IgD-negative memory B cell (primary cell): ENCODE results near the gene RAB34. TPM values are rescaled to one million over a fixed set of nuclear protein-coding genes. Genes with fewer than 3 reads are reported as not detected.

Experiments used
- H3K27ac Mint-ChIP-seq, 3 donors: one replicate each; pipeline ENCODE4 v1.8.0; 2020 to 2022; ENCODE audit warnings: mild to moderate bottlenecking in 3 of 3, mixed read lengths in 3 of 3, moderate library complexity in 1 of 3
- H3K27me3 Mint-ChIP-seq: one replicate; pipeline ENCODE4 v1.8.0; 2021; ENCODE audit warnings: mixed read lengths
- H3K36me3 Mint-ChIP-seq: one replicate; pipeline ENCODE4 v1.8.0; 2020; ENCODE audit warnings: mild to moderate bottlenecking, mixed read lengths
- H3K4me1 Mint-ChIP-seq, 3 donors: one replicate each; pipeline ENCODE4 v1.8.0; 2020 to 2022; ENCODE audit warnings: mixed read lengths in 3 of 3, mild to moderate bottlenecking in 1 of 3
- H3K4me3 Mint-ChIP-seq, 4 donors: one replicate each; pipeline ENCODE4 v1.8.0; 2020 to 2022; ENCODE audit warnings: mild to moderate bottlenecking in 4 of 4, mixed read lengths in 4 of 4, moderate library complexity in 3 of 4
- H3K9me3 Mint-ChIP-seq, 3 donors: one replicate each; pipeline ENCODE4 v1.8.0; 2020 to 2021; ENCODE audit warnings: mixed read lengths in 3 of 3, mild to moderate bottlenecking in 1 of 3
- polyA plus RNA-seq: library from polyadenylated mRNA; unstranded; fragments of 300-500 nt; fragmentation: Illumina TruSeq; gene quantifications from one replicate; pipeline ENCODE4 v1.2.3, GENCODE V29; 2021

Gene RAB34
- polyA plus RNA-seq, 1 donor from 2014 or later: 6.7 TPM

DNA sequence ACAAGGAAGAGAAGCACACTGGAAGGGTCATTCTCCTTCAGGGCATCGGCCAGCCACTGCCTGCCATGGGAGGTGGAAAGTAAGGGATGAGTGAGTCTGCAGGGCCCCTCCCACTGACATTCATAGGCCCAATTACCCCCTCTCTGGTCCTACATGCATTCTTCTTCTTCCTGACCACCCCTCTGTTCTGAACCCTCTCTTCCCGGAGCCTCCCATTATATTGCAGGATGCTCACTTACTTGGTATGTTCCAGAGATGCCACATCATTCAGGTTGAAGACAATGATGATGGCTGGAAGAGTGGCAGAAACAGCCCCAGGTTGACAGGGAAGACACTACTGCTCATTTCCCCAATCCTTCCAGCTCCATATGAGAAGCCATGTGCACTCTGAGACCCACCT, 2.5 kb downstream of the RAB34 start:
- Mint-ChIP-seq H3K4me1 (peaks cover 20 to 30% (median 23%) of the 10 kb centered on the region in 3 donors), H3K27ac (peak overlapping the region in 1 of 3 donors; percentile 20), H3K4me3 (peak overlapping the region in 2 of 4 donors; percentile 10 to 34), H3K36me3 (no peaks in the 10 kb centered on the region), H3K9me3 (no peaks in the 10 kb centered on the region), H3K27me3 (peaks cover 3% of the 10 kb centered on the region)

DNA sequence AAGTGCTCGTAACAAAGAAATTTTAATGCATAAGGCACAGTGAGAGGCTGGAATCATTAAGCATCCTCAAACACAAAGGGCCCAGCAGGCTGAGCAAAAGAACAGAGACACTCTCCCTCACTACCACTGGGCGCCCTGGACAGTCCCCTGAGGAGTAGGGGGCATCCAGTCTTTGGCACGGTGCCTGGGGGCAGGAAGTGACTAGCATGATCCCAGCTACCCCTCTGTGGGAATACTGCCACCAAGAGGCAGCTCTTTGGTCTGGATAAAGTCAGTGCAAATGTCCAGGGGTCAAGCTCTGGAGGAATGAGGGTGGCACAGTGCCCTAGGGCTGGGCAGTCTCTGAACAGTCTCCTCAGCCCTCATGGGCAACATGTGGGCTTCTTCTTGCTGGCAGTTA, 3.4 kb downstream of the RAB34 start:
- peaks cover 3% of the 10 kb centered on the region for H3K27me3 Mint-ChIP-seq
- H3K4me3 Mint-ChIP-seq: peak overlapping the region in 1 of 4 donors; percentile 76
- peaks cover 17 to 21% (median 17%) of the 10 kb centered on the region in 3 donors for H3K4me1 Mint-ChIP-seq
- H3K27ac Mint-ChIP-seq: peak overlapping the region in 1 of 3 donors; percentile 20
- H3K9me3 Mint-ChIP-seq: no peaks in the 10 kb centered on the region
- H3K36me3 Mint-ChIP-seq: no peaks in the 10 kb centered on the region

- Mint-ChIP-seq H3K4me3 (peak overlapping the region; percentile 78 to 98 (median 93)), H3K4me1 (peaks cover 11 to 13% (median 11%) of the 10 kb centered on the region in 3 donors), H3K9me3 (no peaks in the 10 kb centered on the region)
Measured at GRCh38 chr17:28712705-28713415, 4.8 kb downstream of the RAB34 start.

DNA sequence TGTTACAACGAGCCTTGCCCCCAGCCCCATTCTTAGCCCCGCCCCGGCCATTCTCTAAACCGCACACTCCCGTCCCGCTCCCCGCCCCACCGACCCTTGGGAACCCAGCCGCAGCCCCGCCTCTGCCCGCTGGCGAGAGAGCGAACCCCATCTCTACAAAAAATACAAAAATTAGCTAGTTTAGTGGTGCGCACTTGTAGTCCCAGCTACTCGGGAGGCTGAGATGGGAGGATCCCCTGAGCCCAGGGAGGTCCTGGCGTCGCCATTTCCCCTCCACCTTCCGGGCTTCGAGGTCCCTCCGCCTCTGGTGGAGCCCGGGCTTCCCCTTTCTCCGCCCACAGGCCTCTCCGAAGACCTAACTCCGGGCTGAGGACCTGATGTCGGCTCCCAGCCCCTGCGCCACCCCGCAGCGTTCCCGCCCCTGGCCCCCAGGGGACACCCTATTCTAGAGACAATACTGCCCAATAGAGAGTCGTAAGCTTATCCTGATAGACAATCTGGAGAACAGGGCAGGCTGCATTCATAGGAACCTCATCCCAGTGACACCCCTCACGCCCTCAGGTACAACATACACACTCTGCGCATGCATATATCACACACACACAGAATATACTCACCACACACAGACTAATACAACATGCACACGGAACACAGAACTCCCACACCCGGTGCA, 5.5 kb downstream of the RAB34 start:
- Mint-ChIP-seq H3K4me3 (peak overlapping the region; percentile 78 to 98 (median 93)), H3K4me1 (peaks cover 11 to 13% (median 11%) of the 10 kb centered on the region in 3 donors), H3K36me3 (no peaks in the 10 kb centered on the region), H3K9me3 (no peaks in the 10 kb centered on the region), H3K27ac (peak overlapping the region; percentile 84 to 94 (median 87)), H3K27me3 (peaks cover 3% of the 10 kb centered on the region)

More at GRCh38 chr17:28712705-28713415, 4.8 kb downstream of the RAB34 start:
- no peaks in the 10 kb centered on the region for H3K36me3 Mint-ChIP-seq
- peaks cover 3% of the 10 kb centered on the region for H3K27me3 Mint-ChIP-seq
- H3K27ac Mint-ChIP-seq: peak overlapping the region in 2 of 3 donors; percentile 87 to 94

DNA sequence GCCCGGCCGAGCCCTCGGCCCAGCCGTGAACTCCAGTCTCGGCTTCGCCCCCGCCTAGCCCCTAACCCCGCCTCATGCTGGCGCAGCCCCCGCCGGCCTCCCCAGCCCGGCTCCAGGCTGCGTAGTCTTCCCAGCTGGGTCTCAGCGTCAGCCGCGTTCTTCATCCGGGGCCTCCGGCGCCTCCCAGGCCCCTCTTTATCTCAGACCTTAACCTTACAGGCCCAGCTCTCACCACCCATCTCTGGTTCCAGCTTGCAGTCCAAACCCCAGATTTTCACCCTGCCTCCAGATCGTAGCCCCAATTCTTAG, 6.0 kb downstream of the RAB34 start, which contains the start of gene PROCA1:
Gene PROCA1, minus strand, starts transcription at position 166 of the 309 bp plus-strand sequence. CDS start 228 bp downstream, outside the sequence.
- H3K36me3 Mint-ChIP-seq: no peaks in the 10 kb centered on the region
- peaks cover 3% of the 10 kb centered on the region for H3K27me3 Mint-ChIP-seq
- H3K4me3 Mint-ChIP-seq: peak within 1 kb of the TSS; percentile 78 to 98 (median 93)
- no peaks in the 10 kb centered on the region for H3K9me3 Mint-ChIP-seq
- peak within 1 kb of the TSS; percentile 84 to 94 (median 94) for H3K27ac Mint-ChIP-seq
- peaks cover 11 to 13% (median 11%) of the 10 kb centered on the region in 3 donors for H3K4me1 Mint-ChIP-seq

DNA sequence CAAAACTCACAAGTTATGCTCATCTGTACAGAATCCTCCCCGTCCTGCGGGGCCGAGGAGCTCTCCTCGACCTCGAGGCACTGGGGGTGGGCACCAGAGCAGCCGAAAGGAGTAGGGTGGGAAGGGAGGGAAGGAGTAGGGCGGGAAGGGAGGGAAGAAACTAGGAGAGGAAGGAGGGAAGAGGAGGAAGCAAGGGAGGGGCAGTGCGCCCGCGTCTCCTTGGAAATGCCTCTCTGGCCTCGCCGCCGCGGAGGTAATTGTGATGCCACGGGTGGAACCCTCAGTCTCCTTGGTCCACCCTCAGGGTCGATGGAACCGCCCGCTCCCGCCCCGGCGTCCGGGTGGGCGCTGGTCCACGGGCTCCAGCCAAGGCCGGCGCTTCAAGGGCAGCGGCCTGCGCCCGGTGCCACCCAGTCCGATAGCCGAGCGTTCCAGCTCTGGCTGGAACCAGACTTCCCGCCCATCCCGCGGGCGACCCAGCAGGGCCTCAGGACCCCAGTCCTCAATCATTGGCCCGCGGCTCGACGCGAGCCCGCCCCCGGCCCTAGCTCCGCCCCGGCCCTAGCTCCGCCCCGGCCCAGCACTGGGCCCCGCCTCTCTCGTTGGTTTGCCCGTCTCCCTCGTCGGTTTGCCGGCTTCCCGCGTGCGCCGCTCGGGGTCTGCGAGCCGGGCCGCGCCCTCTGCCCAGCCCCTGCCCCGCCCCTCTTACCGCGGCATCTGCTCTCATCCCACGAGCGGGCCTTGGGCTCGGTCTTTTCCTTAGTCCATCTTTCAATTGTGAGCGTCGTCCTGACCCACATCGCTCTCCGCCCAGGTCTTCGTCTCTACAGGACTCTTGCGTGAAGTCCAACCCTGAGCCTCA, 6.6 kb downstream of the RAB34 start:
- H3K4me1 Mint-ChIP-seq: peaks cover 11 to 13% (median 11%) of the 10 kb centered on the region in 3 donors
- H3K27ac Mint-ChIP-seq: peak overlapping the region; percentile 84 to 94 (median 94)
- no peaks in the 10 kb centered on the region for H3K36me3 Mint-ChIP-seq
- peaks cover 3% of the 10 kb centered on the region for H3K27me3 Mint-ChIP-seq
- H3K4me3 Mint-ChIP-seq: peak overlapping the region; percentile 78 to 98 (median 93)
- H3K9me3 Mint-ChIP-seq: no peaks in the 10 kb centered on the region

DNA sequence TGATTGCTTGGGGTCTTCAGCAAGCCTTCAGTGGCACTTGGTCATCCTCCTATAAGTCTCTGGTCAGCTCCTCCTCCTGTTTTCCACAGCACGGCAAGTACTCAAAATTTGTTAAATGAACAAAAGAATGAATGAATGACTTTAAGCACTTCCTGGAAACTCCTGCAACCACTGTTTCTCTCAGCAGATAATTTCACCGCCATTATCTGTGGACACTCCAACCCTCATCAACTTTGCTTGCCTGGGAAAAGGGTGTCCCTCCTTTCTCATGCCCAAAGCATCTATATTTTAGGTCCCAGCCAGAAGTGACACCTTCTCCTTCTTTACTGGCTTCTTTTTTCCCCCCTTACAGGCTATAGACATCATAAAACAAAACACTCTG, 10.3 kb downstream of the RAB34 start:
- H3K27me3 Mint-ChIP-seq: no peaks in the 10 kb centered on the region
- H3K36me3 Mint-ChIP-seq: no peaks in the 10 kb centered on the region
- H3K4me3 Mint-ChIP-seq: peak overlapping the region in 1 of 4 donors; percentile 73
- H3K27ac Mint-ChIP-seq: peak overlapping the region in 1 of 3 donors; percentile 30
- no peaks in the 10 kb centered on the region for H3K9me3 Mint-ChIP-seq
- peaks cover 7 to 12% (median 8%) of the 10 kb centered on the region in 3 donors for H3K4me1 Mint-ChIP-seq

DNA sequence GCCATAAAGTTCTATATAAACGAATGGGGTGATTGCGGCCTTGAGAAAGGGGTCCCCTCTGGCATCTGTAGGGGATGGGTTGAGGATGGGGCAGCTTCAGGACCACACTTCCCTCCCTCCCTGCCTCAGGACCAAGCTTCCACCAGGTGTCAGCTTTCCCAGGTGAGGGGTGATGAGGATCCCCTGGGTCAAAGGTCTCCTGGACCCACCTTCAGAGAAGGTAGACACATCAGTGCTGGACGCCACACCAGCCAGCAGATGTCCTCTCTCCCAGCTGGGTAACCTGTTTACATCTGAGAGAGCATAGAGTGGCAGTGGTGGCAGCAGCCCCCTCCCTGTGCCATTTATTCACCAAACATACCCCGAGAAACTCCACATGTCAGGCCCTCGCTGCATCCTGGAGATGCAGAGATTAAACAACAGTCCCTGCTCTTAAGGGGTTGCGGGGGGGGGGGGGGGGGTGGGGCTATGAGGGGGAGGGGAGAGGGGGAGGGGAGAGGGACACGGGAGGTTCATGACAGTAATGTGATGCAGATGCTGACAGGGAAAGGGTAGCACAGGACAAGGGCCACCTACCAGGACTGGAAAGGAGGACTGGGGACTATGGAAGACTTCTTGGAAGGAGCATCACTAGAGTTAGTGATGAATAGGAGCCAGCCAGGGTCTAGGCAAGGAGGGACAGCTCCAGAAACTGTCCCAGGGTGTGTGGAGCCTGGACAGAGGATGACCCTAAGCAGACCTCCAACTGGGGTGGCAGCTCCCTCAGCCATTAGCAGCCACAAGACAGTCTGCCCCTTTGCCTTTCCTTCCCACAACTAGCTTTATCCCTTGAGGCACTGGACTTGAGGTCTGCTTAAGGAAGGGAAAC, 11.0 kb downstream of the RAB34 start:
- Mint-ChIP-seq H3K4me3 (peak overlapping the region in 1 of 4 donors; percentile 73), H3K27ac (no peak overlapping the region), H3K4me1 (peaks cover 6 to 9% (median 8%) of the 10 kb centered on the region in 3 donors), H3K9me3 (no peaks in the 10 kb centered on the region), H3K27me3 (no peaks in the 10 kb centered on the region), H3K36me3 (peaks cover 2% of the 10 kb centered on the region)

DNA sequence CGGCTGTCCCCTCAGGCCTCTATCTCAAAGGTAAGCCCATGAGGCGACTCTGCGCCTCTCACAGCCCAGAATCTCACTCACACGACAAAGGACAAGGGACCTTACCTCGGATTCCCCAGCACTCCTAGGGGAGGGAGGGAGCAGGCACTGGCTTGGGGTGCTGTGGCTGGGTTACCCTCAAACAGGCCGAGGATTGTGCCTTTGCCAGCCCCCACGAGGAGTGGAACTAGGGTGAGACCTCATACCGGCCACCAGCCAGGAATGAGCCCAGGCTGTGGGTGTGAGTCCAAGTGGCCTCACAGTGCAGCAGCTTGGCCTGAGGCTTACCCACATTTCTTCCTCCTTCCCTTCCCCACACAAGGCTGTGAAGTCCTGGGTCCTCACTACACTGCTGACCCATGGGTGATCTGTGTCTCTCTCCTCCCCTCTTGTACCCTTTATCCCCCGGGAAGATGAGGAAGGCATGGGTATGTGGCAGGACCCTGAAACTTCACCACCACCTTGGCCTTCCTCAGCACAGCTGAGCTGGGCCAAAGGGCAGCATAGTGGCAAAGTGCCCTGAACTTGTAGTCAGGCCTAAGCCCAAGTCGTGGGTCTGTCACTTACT, 11.8 kb downstream of the RAB34 start:
- Mint-ChIP-seq H3K27ac (peak overlapping the region in 2 of 3 donors; percentile 80 to 92), H3K36me3 (peaks cover 2% of the 10 kb centered on the region), H3K9me3 (no peaks in the 10 kb centered on the region), H3K4me3 (no peak overlapping the region), H3K4me1 (peaks cover 5 to 7% (median 6%) of the 10 kb centered on the region in 3 donors), H3K27me3 (no peaks in the 10 kb centered on the region)

DNA sequence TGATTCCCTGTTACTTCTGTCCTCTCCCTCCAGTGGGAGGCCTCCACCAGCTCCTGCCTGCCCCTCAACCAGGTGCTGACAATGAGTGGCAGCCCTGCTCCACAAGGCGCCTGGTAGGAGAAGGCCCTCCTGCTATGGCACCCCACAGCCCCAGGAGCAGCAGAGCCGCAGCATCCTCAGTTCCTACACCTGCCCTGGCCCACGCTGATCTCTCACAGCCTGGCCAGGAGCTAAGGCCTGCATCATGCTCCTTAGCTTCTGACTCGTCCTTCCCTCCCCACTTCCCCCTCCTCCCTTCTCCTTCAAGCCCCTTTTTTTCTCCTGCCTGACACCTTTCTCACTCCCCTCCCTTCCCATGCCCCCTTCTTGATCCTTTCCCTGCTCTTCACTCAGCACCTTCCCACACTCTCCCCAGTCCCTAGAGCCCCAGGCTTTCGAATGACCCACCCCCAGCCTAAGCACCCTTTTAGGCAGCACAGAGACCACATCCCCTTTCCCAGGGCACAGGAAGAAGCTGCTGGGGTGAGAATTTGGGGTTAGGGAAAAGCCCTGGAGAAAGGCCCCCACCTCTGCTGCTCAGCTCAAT, 12.5 kb downstream of the RAB34 start:
- H3K27ac Mint-ChIP-seq: peak overlapping the region in 1 of 3 donors; percentile 80

GRCh38 chr17:28704219-28704858, 13.3 kb downstream of the RAB34 start:
- Mint-ChIP-seq H3K27ac (no peak overlapping the region), H3K9me3 (no peaks in the 10 kb centered on the region), H3K4me3 (no peak overlapping the region), H3K4me1 (peaks cover 0 to 5% (median 4%) of the 10 kb centered on the region in 3 donors), H3K27me3 (no peaks in the 10 kb centered on the region), H3K36me3 (peaks cover 2% of the 10 kb centered on the region)

More for the DNA sequence above, 12.5 kb downstream of the RAB34 start:
- no peaks in the 10 kb centered on the region for H3K27me3 Mint-ChIP-seq
- peaks cover 0 to 5% (median 4%) of the 10 kb centered on the region in 3 donors for H3K4me1 Mint-ChIP-seq
- no peak overlapping the region for H3K4me3 Mint-ChIP-seq
- H3K36me3 Mint-ChIP-seq: peaks cover 2% of the 10 kb centered on the region
- H3K9me3 Mint-ChIP-seq: no peaks in the 10 kb centered on the region

- H3K9me3 Mint-ChIP-seq: no peaks in the 10 kb centered on the region
- no peak overlapping the region for H3K27ac Mint-ChIP-seq
- no peaks in the 10 kb centered on the region for H3K27me3 Mint-ChIP-seq
- H3K4me3 Mint-ChIP-seq: no peak overlapping the region
- peaks cover 0 to 5% (median 4%) of the 10 kb centered on the region in 3 donors for H3K4me1 Mint-ChIP-seq
- H3K36me3 Mint-ChIP-seq: peaks cover 2% of the 10 kb centered on the region
Measured at GRCh38 chr17:28703552-28704218, 14.0 kb downstream of the RAB34 start.
